GM12878 (cell line): ENCODE results near the gene TESMIN. TPM values are rescaled to one million over a fixed set of nuclear protein-coding genes. Genes with fewer than 3 reads are reported as not detected.

Experiments used
- ATAC-seq: fragments of 200-7000 bp; cut with Tn5 transposase; 3 replicates; pipeline ENCODE4 v1.9.1; 2020; ENCODE audit warnings: mild to moderate bottlenecking, moderate library complexity
- BruUV-seq: library from RNA; stranded (reverse); fragments of 400-500 nt; replicated peaks from 2 replicates; lab custom pipeline; 2021; lab: Mats Ljungman, UMichigan
- CTCF ChIA-PET: fragments of 300-600 bp; sonication (Branson Sonifier 250); formaldehyde crosslinking; extraction: SDS; loops from one replicate; lab custom pipeline; 2021; ENCODE audit warnings: inconsistent platforms; lab: Yijun Ruan, JAX
- POLR2A ChIA-PET: fragments of 350-600 bp; formaldehyde crosslinking; extraction: SDS; loops from one replicate; lab custom pipeline; 2021; ENCODE audit warnings: inconsistent platforms; lab: Charles Lee
- RAD21 ChIA-PET: fragments of 300-600 bp; sonication (Branson Sonifier 250); formaldehyde crosslinking; loops from one replicate; lab custom pipeline; 2023; ENCODE audit warnings: antibody characterized with exemption; ENCODE audit not compliant: unreplicated experiment; lab: Charles Lee
- SMC1A ChIA-PET: fragments of 300-600 bp; sonication (Branson Sonifier 250); formaldehyde crosslinking; loops from one replicate; lab custom pipeline; 2023; ENCODE audit not compliant: unreplicated experiment, uncharacterized antibody; lab: Charles Lee
- DNase-seq: peaks from one replicate; pipeline ENCODE4 v3.0.0-alpha.2; 2011; ENCODE audit warnings: low read depth, low spot score
- FAIRE-seq: peaks from 3 replicates; lab custom pipeline; 2011; peaks lifted over from hg19 to GRCh38; lab: Jason Lieb, UNC
- H2AFZ ChIP-seq: 2 replicates; pipeline ENCODE4 v1.6.0; 2011; ENCODE audit warnings: low read depth, low read length, control low read depth; ENCODE audit not compliant: control insufficient read depth
- H3K27ac ChIP-seq: 2 replicates; pipeline ENCODE4 v1.5.1; 2011; ENCODE audit warnings: control low read depth; ENCODE audit not compliant: control insufficient read depth, insufficient read depth
- H3K27me3 ChIP-seq, 2 experiments: replicated peaks in 1 of 2; 2 replicates each; pipeline versions ENCODE4 v1.6.0 to v1.6.1; 2011; ENCODE audit warnings: low read length in 1 of 2; ENCODE audit not compliant: control insufficient read depth in 2 of 2, insufficient read depth in 2 of 2
- H3K36me3 ChIP-seq, 2 experiments: 2 replicates each; pipeline ENCODE4 v1.5.1; 2011; ENCODE audit warnings: low read length in 1 of 2; ENCODE audit not compliant: control insufficient read depth in 2 of 2, insufficient read depth in 2 of 2
- H3K4me1 ChIP-seq: 2 replicates; pipeline ENCODE4 v1.6.1; 2011; ENCODE audit warnings: mild to moderate bottlenecking, low read length, moderate library complexity, mixed read lengths; ENCODE audit not compliant: control insufficient read depth, insufficient read depth
- H3K4me2 ChIP-seq: 2 replicates; pipeline ENCODE4 v1.6.0; 2011; ENCODE audit warnings: control low read depth; ENCODE audit not compliant: control insufficient read depth, insufficient read depth
- H3K4me3 ChIP-seq: fragments of 200-600 bp; sonication (generic); 2 replicates; pipeline ENCODE4 v1.5.1; 2016
- H3K79me2 ChIP-seq: 2 replicates; pipeline ENCODE4 v1.6.0; 2011; ENCODE audit warnings: low read length; ENCODE audit not compliant: control insufficient read depth, insufficient read depth
- H3K9ac ChIP-seq: 2 replicates; pipeline ENCODE4 v1.8.0; 2011; ENCODE audit warnings: low read length, control low read depth, mixed read lengths; ENCODE audit not compliant: control insufficient read depth, insufficient read depth
- H3K9me3 ChIP-seq: replicated peaks from 3 replicates; pipeline ENCODE4 v1.5.1; 2011; ENCODE audit warnings: mild to moderate bottlenecking, low read length; ENCODE audit not compliant: control insufficient read depth, insufficient read depth
- H4K20me1 ChIP-seq: 2 replicates; pipeline ENCODE4 v1.6.0; 2011; ENCODE audit not compliant: control insufficient read depth, insufficient read depth
- BACH1 ChIP-seq: fragments of 450-650 bp; IDR thresholded peaks from 2 replicates; pipeline ENCODE4 v1.6.1; 2017; ENCODE audit warnings: mild to moderate bottlenecking, borderline replicate concordance
- BCL11A ChIP-seq: IDR thresholded peaks from 2 replicates; pipeline ENCODE4 v1.6.1; 2011; ENCODE audit warnings: low read depth, low read length
- CBFB ChIP-seq: IDR thresholded peaks from 2 replicates; pipeline ENCODE4 v1.6.1; 2016; ENCODE audit warnings: antibody characterized with exemption, low read depth
- GATAD2B ChIP-seq: fragments of 450-650 bp; conservative IDR thresholded peaks from 2 replicates; pipeline ENCODE4 v1.6.1; 2017; ENCODE audit warnings: low read depth, mild to moderate bottlenecking, moderate library complexity
- IKZF2 ChIP-seq, 2 experiments: fragments of 450-650 bp; IDR thresholded peaks; 2 replicates each; pipeline ENCODE4 v1.6.1; 2017; ENCODE audit warnings: mild to moderate bottlenecking in 2 of 2, moderate library complexity in 2 of 2
- MTA3 ChIP-seq: IDR thresholded peaks from 2 replicates; pipeline ENCODE4 v1.6.1; 2012; ENCODE audit warnings: low read length, inconsistent platforms, borderline replicate concordance
- NRF1 ChIP-seq: conservative IDR thresholded peaks from 2 replicates; pipeline ENCODE4 v1.6.1; 2011; ENCODE audit warnings: mild to moderate bottlenecking, low read depth, low read length, improper control_type of control experiment
- SMAD1 ChIP-seq: fragments of 450-650 bp; IDR thresholded peaks from 2 replicates; pipeline ENCODE4 v1.6.1; 2018; ENCODE audit warnings: mild to moderate bottlenecking, low read depth; ENCODE audit not compliant: partially characterized antibody
- WGBS: methylation state at CpG from one replicate; pipeline ENCODE4 v1.1.6; 2016; ENCODE audit warnings: low lambda C conversion rate; ENCODE audit not compliant: insufficient replicate concordance, insufficient coverage; ENCODE audit errors: missing lambda C conversion rate; 5-methylcytosine and 5-hydroxymethylcytosine counted together
- in situ Hi-C: fragments of 300-500 bp; cut with MboI; formaldehyde crosslinking; loops from 9 replicates; pipeline ENCODE4 v1.14.3; 2018; ENCODE audit warnings: mixed read lengths
- intact Hi-C: fragments of 100-400 bp; cut with micrococcal nuclease; formaldehyde crosslinking; loops from one replicate; pipeline ENCODE4 v1.14.2; 2022; ENCODE audit not compliant: unreplicated experiment
- polyA plus RNA-seq, 11 experiments: library from polyadenylated mRNA; depleted of rRNA in 4 of 11; unstranded in 6 of 11; stranded (reverse) in 5 of 11; fragments of >200 nt; fragmentation: Nextera tagmentation in 4 of 11; fragmentation: Illumina TruSeq in 1 of 11; extraction: Ambion mirVana in 4 of 11; extraction: Trizol in 1 of 11; gene quantifications; 1 replicate in 1 of 11; 2 replicates in 10 of 11; pipeline versions ENCODE4 v1.2.1 to v1.2.3, GENCODE V29; 2011 to 2016; ENCODE audit warnings: inconsistent platforms in 2 of 11, missing spikeins in 2 of 11, low read depth in 1 of 11
- total RNA-seq, 4 experiments: library from RNA; depleted of rRNA in 3 of 4; stranded (reverse); fragments of >200 nt in 3 of 4; fragmentation: Illumina TruSeq in 1 of 4; extraction: Trizol in 1 of 4; gene quantifications; 2 replicates each; pipeline versions ENCODE4 v1.2.1 to v1.2.3, GENCODE V29; 2013 to 2021
- TF ChIP-seq, protein P1 (sequence below): IDR thresholded peaks from 2 replicates; pipeline ENCODE4 v1.6.1; 2012; ENCODE audit warnings: mild to moderate bottlenecking, low read depth, low read length
- TF ChIP-seq, protein P2 (sequence below): fragments of 450-650 bp; IDR thresholded peaks from 2 replicates; pipeline ENCODE4 v1.6.1; 2017; ENCODE audit warnings: mild to moderate bottlenecking, moderate library complexity
- TF ChIP-seq, protein P3 (sequence below): IDR thresholded peaks from 2 replicates; pipeline ENCODE4 v1.6.1; 2011; ENCODE audit warnings: borderline replicate concordance, low read depth, mild to moderate bottlenecking, moderate library complexity, low read length; ENCODE audit not compliant: insufficient read depth, poor library complexity, severe bottlenecking

TESMIN gene
- total and polyA plus RNA-seq, 10 of the 15 experiments (the other 5 are each of a cell fraction or from before 2014, with no cell fraction given) = 0.31 to 3.4 (median 1.2) TPM; not detected in 1

DNA sequence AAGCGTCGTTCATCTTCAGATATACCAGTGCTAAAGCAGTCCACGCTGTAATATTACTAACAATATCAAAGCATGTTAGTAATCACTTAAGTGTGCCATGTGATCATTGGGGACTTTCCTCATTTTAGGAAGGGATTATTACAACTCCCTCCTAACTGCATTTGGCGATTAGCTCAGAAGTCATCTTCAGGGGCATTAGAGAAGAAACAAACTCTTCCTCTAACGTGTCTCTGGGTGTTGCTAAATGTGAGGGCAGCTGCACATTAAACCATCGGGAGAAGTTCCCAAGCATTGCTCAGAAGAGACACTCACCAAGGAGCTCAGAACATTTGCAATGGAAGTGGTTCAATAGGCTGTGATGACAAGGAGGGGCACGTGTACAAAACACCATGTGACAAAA lies 17.2 kb downstream of the TESMIN start (continued):
- TF ChIP-seq, protein P1, sequence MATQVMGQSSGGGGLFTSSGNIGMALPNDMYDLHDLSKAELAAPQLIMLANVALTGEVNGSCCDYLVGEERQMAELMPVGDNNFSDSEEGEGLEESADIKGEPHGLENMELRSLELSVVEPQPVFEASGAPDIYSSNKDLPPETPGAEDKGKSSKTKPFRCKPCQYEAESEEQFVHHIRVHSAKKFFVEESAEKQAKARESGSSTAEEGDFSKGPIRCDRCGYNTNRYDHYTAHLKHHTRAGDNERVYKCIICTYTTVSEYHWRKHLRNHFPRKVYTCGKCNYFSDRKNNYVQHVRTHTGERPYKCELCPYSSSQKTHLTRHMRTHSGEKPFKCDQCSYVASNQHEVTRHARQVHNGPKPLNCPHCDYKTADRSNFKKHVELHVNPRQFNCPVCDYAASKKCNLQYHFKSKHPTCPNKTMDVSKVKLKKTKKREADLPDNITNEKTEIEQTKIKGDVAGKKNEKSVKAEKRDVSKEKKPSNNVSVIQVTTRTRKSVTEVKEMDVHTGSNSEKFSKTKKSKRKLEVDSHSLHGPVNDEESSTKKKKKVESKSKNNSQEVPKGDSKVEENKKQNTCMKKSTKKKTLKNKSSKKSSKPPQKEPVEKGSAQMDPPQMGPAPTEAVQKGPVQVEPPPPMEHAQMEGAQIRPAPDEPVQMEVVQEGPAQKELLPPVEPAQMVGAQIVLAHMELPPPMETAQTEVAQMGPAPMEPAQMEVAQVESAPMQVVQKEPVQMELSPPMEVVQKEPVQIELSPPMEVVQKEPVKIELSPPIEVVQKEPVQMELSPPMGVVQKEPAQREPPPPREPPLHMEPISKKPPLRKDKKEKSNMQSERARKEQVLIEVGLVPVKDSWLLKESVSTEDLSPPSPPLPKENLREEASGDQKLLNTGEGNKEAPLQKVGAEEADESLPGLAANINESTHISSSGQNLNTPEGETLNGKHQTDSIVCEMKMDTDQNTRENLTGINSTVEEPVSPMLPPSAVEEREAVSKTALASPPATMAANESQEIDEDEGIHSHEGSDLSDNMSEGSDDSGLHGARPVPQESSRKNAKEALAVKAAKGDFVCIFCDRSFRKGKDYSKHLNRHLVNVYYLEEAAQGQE = no peak
- TF ChIP-seq NRF1 = no peak
- TF ChIP-seq, protein P2, sequence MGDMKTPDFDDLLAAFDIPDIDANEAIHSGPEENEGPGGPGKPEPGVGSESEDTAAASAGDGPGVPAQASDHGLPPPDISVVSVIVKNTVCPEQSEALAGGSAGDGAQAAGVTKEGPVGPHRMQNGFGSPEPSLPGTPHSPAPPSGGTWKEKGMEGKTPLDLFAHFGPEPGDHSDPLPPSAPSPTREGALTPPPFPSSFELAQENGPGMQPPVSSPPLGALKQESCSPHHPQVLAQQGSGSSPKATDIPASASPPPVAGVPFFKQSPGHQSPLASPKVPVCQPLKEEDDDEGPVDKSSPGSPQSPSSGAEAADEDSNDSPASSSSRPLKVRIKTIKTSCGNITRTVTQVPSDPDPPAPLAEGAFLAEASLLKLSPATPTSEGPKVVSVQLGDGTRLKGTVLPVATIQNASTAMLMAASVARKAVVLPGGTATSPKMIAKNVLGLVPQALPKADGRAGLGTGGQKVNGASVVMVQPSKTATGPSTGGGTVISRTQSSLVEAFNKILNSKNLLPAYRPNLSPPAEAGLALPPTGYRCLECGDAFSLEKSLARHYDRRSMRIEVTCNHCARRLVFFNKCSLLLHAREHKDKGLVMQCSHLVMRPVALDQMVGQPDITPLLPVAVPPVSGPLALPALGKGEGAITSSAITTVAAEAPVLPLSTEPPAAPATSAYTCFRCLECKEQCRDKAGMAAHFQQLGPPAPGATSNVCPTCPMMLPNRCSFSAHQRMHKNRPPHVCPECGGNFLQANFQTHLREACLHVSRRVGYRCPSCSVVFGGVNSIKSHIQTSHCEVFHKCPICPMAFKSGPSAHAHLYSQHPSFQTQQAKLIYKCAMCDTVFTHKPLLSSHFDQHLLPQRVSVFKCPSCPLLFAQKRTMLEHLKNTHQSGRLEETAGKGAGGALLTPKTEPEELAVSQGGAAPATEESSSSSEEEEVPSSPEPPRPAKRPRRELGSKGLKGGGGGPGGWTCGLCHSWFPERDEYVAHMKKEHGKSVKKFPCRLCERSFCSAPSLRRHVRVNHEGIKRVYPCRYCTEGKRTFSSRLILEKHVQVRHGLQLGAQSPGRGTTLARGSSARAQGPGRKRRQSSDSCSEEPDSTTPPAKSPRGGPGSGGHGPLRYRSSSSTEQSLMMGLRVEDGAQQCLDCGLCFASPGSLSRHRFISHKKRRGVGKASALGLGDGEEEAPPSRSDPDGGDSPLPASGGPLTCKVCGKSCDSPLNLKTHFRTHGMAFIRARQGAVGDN = no peak

DNA sequence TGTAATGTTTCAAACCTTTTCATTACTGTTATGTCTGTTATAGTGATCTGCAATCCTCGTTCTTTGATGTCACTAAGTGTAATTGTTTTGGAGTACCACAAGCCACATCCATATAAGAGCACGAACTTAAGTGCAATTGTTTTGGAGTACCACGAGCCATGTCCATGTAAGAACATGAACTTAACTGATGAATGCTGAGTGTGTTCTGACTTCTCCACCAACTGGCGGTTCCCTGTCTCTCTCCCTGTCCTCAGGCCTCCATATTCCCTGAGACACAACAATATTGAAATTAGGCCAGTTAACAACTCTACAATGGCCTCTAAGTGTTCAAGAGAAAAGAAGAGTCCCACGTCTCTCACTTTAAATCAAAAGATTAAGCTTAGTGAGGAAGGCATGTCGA lies 23.5 kb downstream of the TESMIN start:
- in situ Hi-C loops (no loop called here), intact Hi-C loops (no loop called here)
- Histone ChIP-seq H3K9me3 (no peaks in the 10 kb centered on the region), H4K20me1 (no peaks in the 10 kb centered on the region), H3K27ac (no peak overlapping the region), H2AFZ (no peak overlapping the region), H3K27me3 (peaks cover 0 to 1% of the 10 kb centered on the region in 2 experiments; a peak in 2 of 4 replicates), H3K9ac (no peak overlapping the region), H3K4me2 (no peak overlapping the region), H3K4me1 (no peaks in the 10 kb centered on the region), H3K79me2 (no peaks in the 10 kb centered on the region), H3K4me3 (no peak overlapping the region), H3K36me3 (no peaks in the 10 kb centered on the region)
- RAD21 ChIA-PET = no interaction called here
- POLR2A ChIA-PET = no interaction called here
- WGBS = 8% methylated on average over 6 of the region's 6 CpGs
- no peak for DNase-seq
- ATAC-seq = no peak
- no TSS peak for BruUV-seq
- TF ChIP-seq GATAD2B (no peak), SMAD1 (no peak), CBFB (no peak), BCL11A (no peak), BACH1 (no peak), MTA3 (no peak), IKZF2 (IDR thresholded peaks at IDR 0.05) (no peak)
- TF ChIP-seq, protein P3, sequence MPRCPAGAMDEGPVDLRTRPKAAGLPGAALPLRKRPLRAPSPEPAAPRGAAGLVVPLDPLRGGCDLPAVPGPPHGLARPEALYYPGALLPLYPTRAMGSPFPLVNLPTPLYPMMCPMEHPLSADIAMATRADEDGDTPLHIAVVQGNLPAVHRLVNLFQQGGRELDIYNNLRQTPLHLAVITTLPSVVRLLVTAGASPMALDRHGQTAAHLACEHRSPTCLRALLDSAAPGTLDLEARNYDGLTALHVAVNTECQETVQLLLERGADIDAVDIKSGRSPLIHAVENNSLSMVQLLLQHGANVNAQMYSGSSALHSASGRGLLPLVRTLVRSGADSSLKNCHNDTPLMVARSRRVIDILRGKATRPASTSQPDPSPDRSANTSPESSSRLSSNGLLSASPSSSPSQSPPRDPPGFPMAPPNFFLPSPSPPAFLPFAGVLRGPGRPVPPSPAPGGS = no peak
- SMC1A ChIA-PET = no interaction called here
- no peak for FAIRE-seq
- CTCF ChIA-PET = no interaction called here
